Inflammatory macrophage (primary cell): ENCODE measurements around the gene GAS6.
"Not testable (repeated sequence)": the region's sequence is repeated elsewhere in the genome, so short reads cannot be mapped to it uniquely, and the experiment has no call there.

Source experiments
- DNase-seq, 2 donors: peaks; one replicate each; pipeline ENCODE4 v3.0.0-alpha.2; 2020 to 2022

The GAS6 gene

GRCh38 chr13:113835461-113836270 is 28.2 kb downstream of the GAS6 start:
- DNase-seq = no peak

- DNase-seq = no peak
Measured at GRCh38 chr13:113834496-113835200, 29.2 kb downstream of the GAS6 start.

GRCh38 chr13:113834006-113834405 is 29.9 kb downstream of the GAS6 start:
- not testable (repeated sequence) for DNase-seq

GRCh38 chr13:113833111-113833830 is 30.6 kb downstream of the GAS6 start:
- DNase-seq = no peak

- no peak for DNase-seq
Measured at GRCh38 chr13:113832631-113833030, 31.2 kb downstream of the GAS6 start.

GRCh38 chr13:113832205-113832604 is 31.7 kb downstream of the GAS6 start:
- no peak for DNase-seq

GRCh38 chr13:113831061-113831460 is 32.8 kb downstream of the GAS6 start:
- DNase-seq = no peak

GRCh38 chr13:113830426-113830950 is 33.4 kb downstream of the GAS6 start:
- not testable (repeated sequence) for DNase-seq

- DNase-seq = no peak
Measured at GRCh38 chr13:113828282-113828825, 35.5 kb downstream of the GAS6 start.

GRCh38 chr13:113827021-113827420 is 36.9 kb downstream of the GAS6 start:
- no peak for DNase-seq

- DNase-seq = not testable (repeated sequence)
Measured at GRCh38 chr13:113826446-113826845, 37.4 kb downstream of the GAS6 start.

- no peak for DNase-seq
Measured at GRCh38 chr13:113825841-113826240, 38.0 kb downstream of the GAS6 start.

GRCh38 chr13:113823771-113824170 is 40.1 kb downstream of the GAS6 start:
- DNase-seq = no peak

GRCh38 chr13:113822956-113823744 is 40.7 kb downstream of the GAS6 start:
- DNase-seq = no peak

GRCh38 chr13:113822266-113822665 is 41.6 kb downstream of the GAS6 start:
- DNase-seq = no peak

GRCh38 chr13:113821847-113822246 is 42.0 kb downstream of the GAS6 start:
- DNase-seq = no peak

GRCh38 chr13:113820813-113821651 is 42.8 kb downstream of the GAS6 start:
- no peak for DNase-seq

GRCh38 chr13:113819731-113820715 is 43.9 kb downstream of the GAS6 start:
- no peak for DNase-seq

- DNase-seq = no peak
Measured at GRCh38 chr13:113819341-113819730, 44.5 kb downstream of the GAS6 start.
